Kidney (tissue), 14 donors: ENCODE results near the gene KLHL29. TPM values are rescaled to one million over a fixed set of nuclear protein-coding genes. Genes with fewer than 3 reads are reported as not detected.

Source experiments
- DNase-seq, 5 donors: peaks; one replicate each; pipeline ENCODE4 v3.0.0-alpha.2; 2013 to 2020
- FAIRE-seq: peaks from 2 replicates; lab custom pipeline; 2012; peaks lifted over from hg19 to GRCh38; lab: Jason Lieb, UNC
- H3K27ac ChIP-seq, 2 donors: one replicate each; pipeline ENCODE4 v1.7.0; 2013; ENCODE audit warnings: low read depth in 2 of 2, low read length in 2 of 2, inconsistent platforms in 1 of 2
- H3K27me3 ChIP-seq: one replicate; pipeline ENCODE4 v1.7.1; 2013; ENCODE audit warnings: low read length, inconsistent platforms; ENCODE audit not compliant: control insufficient read depth, insufficient read depth
- H3K36me3 ChIP-seq, 3 donors: one replicate each; pipeline versions ENCODE4 v1.7.0 to v1.7.1; 2013; ENCODE audit warnings: low read length in 3 of 3, control low read depth in 1 of 3, inconsistent platforms in 1 of 3; ENCODE audit not compliant: insufficient read depth in 3 of 3, control insufficient read depth in 2 of 3
- H3K4me1 ChIP-seq, 3 donors: one replicate each; pipeline versions ENCODE4 v1.7.0 to v1.7.1; 2013; ENCODE audit warnings: low read length in 3 of 3, inconsistent platforms in 1 of 3, low read depth in 1 of 3; ENCODE audit not compliant: control insufficient read depth in 2 of 3, insufficient read depth in 2 of 3
- H3K4me3 ChIP-seq, 3 donors: one replicate each; pipeline versions ENCODE4 v1.7.0 to v1.8.1; 2013; ENCODE audit warnings: low read length in 3 of 3, control low read depth in 1 of 3, inconsistent platforms in 1 of 3
- H3K9ac ChIP-seq, 3 donors: one replicate each; pipeline versions ENCODE4 v1.7.0 to v1.7.1; 2013; ENCODE audit warnings: low read length in 3 of 3, control low read depth in 1 of 3, inconsistent platforms in 1 of 3
- H3K9me3 ChIP-seq, 3 donors: one replicate each; pipeline versions ENCODE4 v1.7.0 to v1.7.1; 2013; ENCODE audit warnings: low read length in 3 of 3, control low read depth in 1 of 3, inconsistent platforms in 1 of 3; ENCODE audit not compliant: control insufficient read depth in 2 of 3, insufficient read depth in 1 of 3
- CTCF ChIP-seq: IDR thresholded peaks from 3 replicates; pipeline ENCODE4 v1.5.1; 2012; ENCODE audit warnings: mild to moderate bottlenecking, moderate library complexity, borderline replicate concordance; ENCODE audit not compliant: insufficient read depth; ENCODE audit errors: extremely low read depth
- intact Hi-C: fragments of 100-400 bp; cut with DNase I; formaldehyde crosslinking; loops from one replicate; pipeline ENCODE4 v1.11.1; 2022
- polyA plus RNA-seq: library from polyadenylated mRNA; stranded (reverse); fragments of 350-450 nt; fragmentation: Illumina TruSeq; extraction: RNeasy Lipid Tissue Mini Kit (QIAGEN cat#74804); gene quantifications from one replicate; pipeline ENCODE4 v1.2.3, GENCODE V29; 2014; ENCODE audit warnings: low read depth, low replicate concordance; ENCODE audit not compliant: insufficient read depth
- total RNA-seq: library from RNA; stranded (reverse); fragmentation: NEBNext Ultra II Directional; extraction: Animal tissue kit (Norgen Biotek cat#: 25700); gene quantifications from one replicate; pipeline ENCODE4 v1.2.1, GENCODE V29; 2021
- donor health status: control.
- donor health status: control.
- donor health status: control.
- donor health status: control.
- donor health status: control.
- donor health status: DM: yes; HTN: yes; CAD: no.
- donor health status: Normal renal cell carcinoma (clear cell type).

Gene KLHL29
- total and polyA plus RNA-seq, 2 donors from 2014 or later: 1.5 to 10.5 TPM

GRCh38 chr2:23503097-23503496 is 118.1 kb downstream of the KLHL29 start:
- no peak overlapping the region for H3K4me3 ChIP-seq
- H3K9me3 ChIP-seq: no peaks in the 10 kb centered on the region
- H3K27ac ChIP-seq: no peak overlapping the region
- H3K4me1 ChIP-seq: peaks cover 0 to 4% (median 4%) of the 10 kb centered on the region in 3 donors
- H3K36me3 ChIP-seq: no peaks in the 10 kb centered on the region
- intact Hi-C loops: no loop called here
- H3K9ac ChIP-seq: no peak overlapping the region
- no peak for TF ChIP-seq CTCF
- H3K27me3 ChIP-seq: no peaks in the 10 kb centered on the region
- DNase-seq (peak in 1 of 5 donors; percentile 61), FAIRE-seq (no peak)

GRCh38 chr2:23503682-23504081 is 118.7 kb downstream of the KLHL29 start:
- Histone ChIP-seq H3K27ac (no peak overlapping the region), H3K36me3 (no peaks in the 10 kb centered on the region), H3K27me3 (no peaks in the 10 kb centered on the region), H3K9me3 (no peaks in the 10 kb centered on the region), H3K4me3 (no peak overlapping the region), H3K4me1 (peaks cover 0 to 4% (median 4%) of the 10 kb centered on the region in 3 donors), H3K9ac (no peak overlapping the region)
- FAIRE-seq (no peak), DNase-seq (peak in 1 of 5 donors; percentile 19)
- TF ChIP-seq CTCF: no peak
- intact Hi-C loops: no loop called here

- no peaks in the 10 kb centered on the region for H3K27me3 ChIP-seq
- no peaks in the 10 kb centered on the region for H3K36me3 ChIP-seq
- FAIRE-seq (no peak), DNase-seq (no peak)
- no peak overlapping the region for H3K4me3 ChIP-seq
- peaks cover 0 to 4% (median 4%) of the 10 kb centered on the region in 3 donors for H3K4me1 ChIP-seq
- no peak overlapping the region for H3K27ac ChIP-seq
- H3K9me3 ChIP-seq: no peaks in the 10 kb centered on the region
- intact Hi-C loops: no loop called here
- no peak for TF ChIP-seq CTCF
- no peak overlapping the region for H3K9ac ChIP-seq
These were observed 119.6 kb downstream of the KLHL29 start for GRCh38 chr2:23504591-23504990.
